ENCODE data around the gene WDR75. TPM values are rescaled to one million over a fixed set of nuclear protein-coding genes. Genes with fewer than 3 reads are reported as not detected.

The WDR75 gene
- total RNA-seq, 4 donors from 2014 or later, result 24.2 to 130 (median 41.1) TPM

DNA sequence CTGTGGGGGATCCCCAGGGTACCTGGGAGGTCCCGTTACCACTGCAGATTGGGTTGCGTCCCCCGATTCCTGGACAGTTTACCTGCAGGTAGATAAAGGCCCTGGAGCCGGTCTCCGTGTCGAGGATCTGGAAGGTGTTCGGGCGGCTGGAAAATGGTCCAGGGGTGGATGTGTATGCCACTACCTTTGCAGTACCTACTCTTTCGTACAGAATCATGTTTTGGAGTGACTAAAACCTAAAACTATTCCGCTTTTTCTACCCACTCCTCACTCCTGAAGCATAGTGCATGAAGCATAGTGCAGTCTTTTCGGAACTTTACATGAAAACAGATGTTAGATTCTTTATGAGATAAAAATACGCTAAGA lies 418 bp downstream of the WDR75 start:
- no peak for DNase-seq (ENCODE audit: low spot score in 2 of 2)
- under 1% methylated on average over 8 of the region's 12 CpGs for WGBS

GRCh38 chr2:189442468-189442867 lies 1.2 kb downstream of the WDR75 start:
- Histone ChIP-seq H3K4me3 (peak overlapping the region; percentile 68), H3K27ac (no peak overlapping the region), H3K9me3 (no peaks in the 10 kb centered on the region), H3K36me3 (no peaks in the 10 kb centered on the region), H3K4me1 (peaks cover 32% of the 10 kb centered on the region), H3K27me3 (no peaks in the 10 kb centered on the region)
- WGBS, result 94% methylated on average over 10 of the region's 10 CpGs
- no peak for TF ChIP-seq EP300 (IDR thresholded peaks at IDR 0.05)
- TF ChIP-seq POLR2A (IDR thresholded peaks at IDR 0.05), result no peak
- no peak for TF ChIP-seq POLR2AphosphoS5 (IDR thresholded peaks at IDR 0.05)
- TF ChIP-seq, protein P1, sequence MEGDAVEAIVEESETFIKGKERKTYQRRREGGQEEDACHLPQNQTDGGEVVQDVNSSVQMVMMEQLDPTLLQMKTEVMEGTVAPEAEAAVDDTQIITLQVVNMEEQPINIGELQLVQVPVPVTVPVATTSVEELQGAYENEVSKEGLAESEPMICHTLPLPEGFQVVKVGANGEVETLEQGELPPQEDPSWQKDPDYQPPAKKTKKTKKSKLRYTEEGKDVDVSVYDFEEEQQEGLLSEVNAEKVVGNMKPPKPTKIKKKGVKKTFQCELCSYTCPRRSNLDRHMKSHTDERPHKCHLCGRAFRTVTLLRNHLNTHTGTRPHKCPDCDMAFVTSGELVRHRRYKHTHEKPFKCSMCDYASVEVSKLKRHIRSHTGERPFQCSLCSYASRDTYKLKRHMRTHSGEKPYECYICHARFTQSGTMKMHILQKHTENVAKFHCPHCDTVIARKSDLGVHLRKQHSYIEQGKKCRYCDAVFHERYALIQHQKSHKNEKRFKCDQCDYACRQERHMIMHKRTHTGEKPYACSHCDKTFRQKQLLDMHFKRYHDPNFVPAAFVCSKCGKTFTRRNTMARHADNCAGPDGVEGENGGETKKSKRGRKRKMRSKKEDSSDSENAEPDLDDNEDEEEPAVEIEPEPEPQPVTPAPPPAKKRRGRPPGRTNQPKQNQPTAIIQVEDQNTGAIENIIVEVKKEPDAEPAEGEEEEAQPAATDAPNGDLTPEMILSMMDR (IDR thresholded peaks at IDR 0.05), result no peak
- no peak for DNase-seq (ENCODE audit: low spot score in 2 of 2)

More for the DNA sequence above, 418 bp downstream of the WDR75 start:
- Histone ChIP-seq H3K27me3 (no peaks in the 10 kb centered on the region), H3K4me1 (peaks cover 32% of the 10 kb centered on the region), H3K9me3 (no peaks in the 10 kb centered on the region), H3K4me3 (peak overlapping the region; percentile 68), H3K36me3 (no peaks in the 10 kb centered on the region), H3K27ac (peak overlapping the region; percentile 94)
- TF ChIP-seq POLR2A (IDR thresholded peaks at IDR 0.05) (no peak), POLR2AphosphoS5 (IDR thresholded peaks at IDR 0.05) (no peak), EP300 (IDR thresholded peaks at IDR 0.05) (no peak)
- TF ChIP-seq, protein P1 (IDR thresholded peaks at IDR 0.05), result no peak

DNA sequence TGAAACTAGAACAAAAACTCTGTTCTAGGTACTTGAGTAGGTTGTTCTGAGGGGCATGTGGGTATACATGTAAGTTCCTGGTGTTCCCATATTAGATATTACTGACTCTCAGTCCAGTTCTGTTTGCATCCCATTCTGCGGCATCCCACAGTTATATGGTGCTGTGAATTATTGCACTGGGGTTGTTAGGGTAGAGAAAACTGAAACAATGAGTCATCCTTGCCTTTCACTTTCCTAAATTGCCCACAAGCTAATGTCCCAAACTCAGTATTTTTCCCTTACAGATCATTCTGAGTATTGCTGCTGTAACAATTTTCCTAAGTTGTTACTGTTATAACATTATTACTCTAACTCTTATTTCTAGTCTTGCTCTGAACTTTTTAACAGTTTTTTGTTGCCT lies 3.0 kb downstream of the WDR75 start:
- Histone ChIP-seq H3K4me3 (no peak overlapping the region), H3K9me3 (no peaks in the 10 kb centered on the region), H3K36me3 (peaks cover 16% of the 10 kb centered on the region), H3K27me3 (no peaks in the 10 kb centered on the region), H3K4me1 (peaks cover 32% of the 10 kb centered on the region), H3K27ac (no peak overlapping the region)
- TF ChIP-seq POLR2AphosphoS5 (IDR thresholded peaks at IDR 0.05), result no peak
- TF ChIP-seq, protein P1 (IDR thresholded peaks at IDR 0.05), result no peak
- no peak for TF ChIP-seq EP300 (IDR thresholded peaks at IDR 0.05)
- no peak for TF ChIP-seq POLR2A (IDR thresholded peaks at IDR 0.05)
- no peak for DNase-seq (ENCODE audit: low spot score in 2 of 2)
- WGBS, result 77% methylated on average over 1 of the region's 1 CpG

GRCh38 chr2:189446780-189447179 lies 5.5 kb downstream of the WDR75 start:
- 85% methylated on average over 2 of the region's 2 CpGs for WGBS

GRCh38 chr2:189454009-189454408 lies 12.7 kb downstream of the WDR75 start:
- Histone ChIP-seq H3K27me3 (no peaks in the 10 kb centered on the region), H3K4me1 (no peaks in the 10 kb centered on the region), H3K36me3 (peaks cover 96% of the 10 kb centered on the region), H3K4me3 (no peak overlapping the region), H3K9me3 (no peaks in the 10 kb centered on the region), H3K27ac (no peak overlapping the region)
- TF ChIP-seq POLR2A (IDR thresholded peaks at IDR 0.05) (no peak), EP300 (IDR thresholded peaks at IDR 0.05) (no peak), POLR2AphosphoS5 (IDR thresholded peaks at IDR 0.05) (no peak)
- TF ChIP-seq, protein P1 (IDR thresholded peaks at IDR 0.05), result no peak
- 81% methylated on average over 2 of the region's 2 CpGs for WGBS
- DNase-seq (ENCODE audit: low spot score in 2 of 2), result no peak

More at GRCh38 chr2:189446780-189447179, 5.5 kb downstream of the WDR75 start:
- no peak overlapping the region for H3K27ac ChIP-seq
- H3K36me3 ChIP-seq, result peaks cover 41% of the 10 kb centered on the region
- no peaks in the 10 kb centered on the region for H3K9me3 ChIP-seq
- no peak overlapping the region for H3K4me3 ChIP-seq
- H3K27me3 ChIP-seq, result no peaks in the 10 kb centered on the region
- peaks cover 22% of the 10 kb centered on the region for H3K4me1 ChIP-seq
- TF ChIP-seq, protein P1 (IDR thresholded peaks at IDR 0.05), result no peak
- no peak for TF ChIP-seq POLR2A (IDR thresholded peaks at IDR 0.05)
- no peak for TF ChIP-seq POLR2AphosphoS5 (IDR thresholded peaks at IDR 0.05)
- no peak for TF ChIP-seq EP300 (IDR thresholded peaks at IDR 0.05)
- no peak for DNase-seq (ENCODE audit: low spot score in 2 of 2)

Measured in suprapubic skin (tissue), 4 donors.